RWPE1 (cell line): ENCODE measurements around the gene NCOA7.

Experiments
- CTCF ChIA-PET: fragments of 350-600 bp; sonication (Branson Sonifier 250); formaldehyde crosslinking; extraction: SDS; loops from one replicate; lab custom pipeline; 2021; lab: Yijun Ruan, JAX
- POLR2A ChIA-PET: fragments of 400-600 bp; formaldehyde crosslinking; extraction: SDS; loops from one replicate; lab custom pipeline; 2020; ENCODE audit warnings: antibody characterized with exemption; ENCODE audit not compliant: low non-redundant PET; lab: Yijun Ruan, JAX
- DNase-seq: peaks from one replicate; pipeline ENCODE4 v3.0.0; 2012; ENCODE audit warnings: low spot score
- H3K27ac ChIP-seq: fragments of 450-650 bp; 2 replicates; pipeline ENCODE4 v1.5.1; 2017
- CTCF ChIP-seq: fragments of 450-650 bp; conservative IDR thresholded peaks from 2 replicates; pipeline ENCODE4 v1.5.1; 2017; ENCODE audit warnings: low read depth, mild to moderate bottlenecking

Gene NCOA7

GRCh38 chr6:125794342-125795137, 3.8 kb downstream of the NCOA7 start:
- ChIA-PET POLR2A (no interaction called here), CTCF (no interaction called here)
- no peak overlapping the region for H3K27ac ChIP-seq
- peak; percentile 29 for DNase-seq
- no peak for TF ChIP-seq CTCF

DNA sequence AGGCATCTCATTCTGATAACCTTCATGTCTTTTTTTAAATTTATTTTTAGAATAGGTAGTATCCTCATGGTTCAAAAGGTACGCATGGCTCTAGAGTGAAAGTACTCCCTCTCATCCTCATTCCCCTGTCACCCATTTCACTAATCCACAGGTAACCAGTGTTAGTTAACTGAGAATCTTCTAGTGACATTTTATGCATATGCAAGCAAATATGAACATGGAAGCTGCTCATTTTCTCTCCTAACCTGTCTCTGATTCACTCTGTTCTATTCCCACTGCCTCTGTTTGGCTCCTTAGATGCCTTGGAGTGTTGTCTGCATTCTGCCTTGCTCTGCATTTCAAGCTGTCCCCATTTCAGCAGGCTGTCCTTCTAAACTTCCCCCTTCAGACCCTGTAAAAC, 4.5 kb downstream of the NCOA7 start:
- ChIA-PET POLR2A (no interaction called here), CTCF (no interaction called here)
- no peak for DNase-seq
- no peak overlapping the region for H3K27ac ChIP-seq
- TF ChIP-seq CTCF: no peak

- no peak for TF ChIP-seq CTCF
- ChIA-PET CTCF (interaction anchor here (0.6 to 0.7 kb wide), 3 partner anchors 71 to 773 kb away, joined by 3 to 5 read pairs (median 4); no protein-coding TSS in a partner anchor), POLR2A (no interaction called here)
- DNase-seq: no peak
- H3K27ac ChIP-seq: no peak overlapping the region
Observed at GRCh38 chr6:125797120-125797885, 6.5 kb downstream of the NCOA7 start.

- ChIA-PET POLR2A (no interaction called here), CTCF (interaction anchor here (0.6 kb wide), 1 partner anchor 773 kb away, joined by 3 read pairs; no protein-coding TSS in a partner anchor)
- no peak for TF ChIP-seq CTCF
- DNase-seq: no peak
- no peak overlapping the region for H3K27ac ChIP-seq
Observed at GRCh38 chr6:125797886-125798444, 7.2 kb downstream of the NCOA7 start.

- DNase-seq: no peak
- TF ChIP-seq CTCF: no peak
- ChIA-PET POLR2A (no interaction called here), CTCF (no interaction called here)
- no peak overlapping the region for H3K27ac ChIP-seq
Observed at GRCh38 chr6:125798734-125799508, 8.2 kb downstream of the NCOA7 start.

- no peak for DNase-seq
- TF ChIP-seq CTCF: no peak
- no peak overlapping the region for H3K27ac ChIP-seq
- ChIA-PET CTCF (interaction anchor here (0.6 kb wide), 1 partner anchor 541 kb away, joined by 3 read pairs; no protein-coding TSS in a partner anchor), POLR2A (no interaction called here)
Observed at GRCh38 chr6:125802383-125802782, 11.6 kb downstream of the NCOA7 start.
